Stimulated activated CD4-positive, alpha-beta T cell treated with anti-CD3 and anti-CD28 coated beads, Interleukin-4, amount 100 ng/mL, for 4 hours (primary cell): Measurements from ENCODE around the gene TPSB2.
"Not testable (repeated sequence)": the region's sequence is repeated elsewhere in the genome, so short reads cannot be mapped to it uniquely, and the experiment has no call there.

ENCODE experiments used
- DNase-seq, 2 experiments: peaks; one replicate each; pipeline ENCODE4 v3.0.0-alpha.2; 2020

Gene TPSB2

GRCh38 chr16:1261131-1261892 is 31.3 kb upstream of the TPSB2 start:
- DNase-seq = no peak

GRCh38 chr16:1260101-1260680 is 30.2 kb upstream of the TPSB2 start:
- DNase-seq = no peak

GRCh38 chr16:1259760-1260068 is 29.7 kb upstream of the TPSB2 start:
- DNase-seq = no peak

- DNase-seq = no peak
Observed at GRCh38 chr16:1258906-1259759, 29.1 kb upstream of the TPSB2 start.

- DNase-seq = no peak
Observed at GRCh38 chr16:1258225-1258600, 28.2 kb upstream of the TPSB2 start.

- DNase-seq = no peak
Observed at GRCh38 chr16:1257561-1258224, 27.7 kb upstream of the TPSB2 start.

- DNase-seq = no peak
Observed at GRCh38 chr16:1256874-1257322, 26.9 kb upstream of the TPSB2 start.

DNA sequence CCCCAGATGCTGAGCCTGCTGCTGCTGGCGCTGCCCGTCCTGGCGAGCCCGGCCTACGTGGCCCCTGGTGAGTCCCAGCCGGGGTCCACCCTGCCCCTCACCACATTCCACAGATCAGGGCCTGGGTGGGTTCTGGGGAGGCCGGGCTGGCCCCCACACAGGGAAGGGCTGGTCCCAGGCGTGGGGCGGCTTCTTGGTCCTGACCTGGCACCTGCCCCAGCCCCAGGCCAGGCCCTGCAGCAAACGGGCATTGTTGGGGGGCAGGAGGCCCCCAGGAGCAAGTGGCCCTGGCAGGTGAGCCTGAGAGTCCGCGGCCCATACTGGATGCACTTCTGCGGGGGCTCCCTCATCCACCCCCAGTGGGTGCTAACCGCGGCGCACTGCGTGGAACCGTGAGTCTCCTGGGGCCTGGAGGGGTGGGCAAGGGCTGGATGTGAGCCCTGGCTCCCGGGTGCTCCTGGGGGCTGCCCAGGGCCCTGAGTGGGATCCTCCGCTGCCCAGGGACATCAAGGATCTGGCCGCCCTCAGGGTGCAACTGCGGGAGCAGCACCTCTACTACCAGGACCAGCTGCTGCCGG is 26.4 kb upstream of the TPSB2 start:
- DNase-seq = not testable (repeated sequence)

- not testable (repeated sequence) for DNase-seq
Observed at GRCh38 chr16:1255276-1256122, 25.5 kb upstream of the TPSB2 start, which contains the start of gene TPSD1. TPSD1 (plus strand) TSS chr16:1256069; CDS start chr16:1256281, 212 bp downstream.

DNA sequence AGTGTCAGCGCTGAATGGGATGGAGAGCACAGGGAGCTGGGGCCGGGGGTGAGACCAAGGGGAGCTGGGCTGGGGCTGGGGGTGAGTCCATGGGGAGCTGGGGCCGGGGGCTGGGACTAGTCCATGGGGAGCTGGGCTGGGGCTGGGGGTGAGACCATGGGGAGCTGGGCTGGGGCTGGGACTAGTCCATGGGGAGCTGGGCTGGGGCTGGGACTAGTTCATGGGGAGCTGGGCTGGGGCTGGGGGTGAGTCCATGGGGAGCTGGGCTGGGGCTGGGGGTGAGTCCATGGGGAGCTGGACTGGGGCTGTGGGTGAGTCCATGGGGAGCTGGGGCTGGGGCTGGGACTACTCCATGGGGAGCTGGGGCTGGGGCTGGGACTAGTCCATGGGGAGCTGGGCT is 24.8 kb upstream of the TPSB2 start:
- DNase-seq = not testable (repeated sequence)

DNA sequence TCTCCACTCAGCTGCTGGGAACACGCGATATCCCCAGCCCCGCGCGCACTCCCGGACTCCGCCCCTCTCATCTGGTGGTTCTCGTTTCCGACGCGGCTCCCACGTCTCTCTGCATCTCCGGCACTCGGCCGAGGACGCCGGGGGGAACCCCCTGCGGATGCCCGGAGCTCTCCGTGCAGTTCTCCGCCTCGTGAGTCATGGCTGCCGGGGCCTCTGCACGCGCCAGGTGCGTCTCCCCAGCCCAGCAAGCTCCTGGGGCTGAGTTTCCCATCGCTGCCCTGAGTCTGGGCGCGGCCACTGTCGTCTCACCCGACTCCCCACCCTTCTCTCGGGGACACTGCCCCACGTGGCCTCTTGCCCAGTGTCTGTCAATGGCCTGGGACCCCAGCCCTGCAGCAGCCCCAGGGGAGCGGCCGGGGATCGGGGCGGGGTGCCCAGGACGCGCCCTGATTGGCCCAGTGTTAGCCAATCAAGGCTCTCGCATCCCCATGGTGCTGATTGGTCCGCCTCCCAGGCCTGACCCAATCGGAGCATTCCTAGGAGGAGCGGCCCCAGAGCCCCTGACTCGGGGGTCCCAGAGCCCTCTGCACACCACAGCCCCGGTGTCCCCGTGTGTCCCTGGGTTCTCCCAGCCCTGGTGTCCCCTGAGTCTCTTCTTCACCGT is 23.8 kb upstream of the TPSB2 start:
- not testable (repeated sequence) for DNase-seq

DNA sequence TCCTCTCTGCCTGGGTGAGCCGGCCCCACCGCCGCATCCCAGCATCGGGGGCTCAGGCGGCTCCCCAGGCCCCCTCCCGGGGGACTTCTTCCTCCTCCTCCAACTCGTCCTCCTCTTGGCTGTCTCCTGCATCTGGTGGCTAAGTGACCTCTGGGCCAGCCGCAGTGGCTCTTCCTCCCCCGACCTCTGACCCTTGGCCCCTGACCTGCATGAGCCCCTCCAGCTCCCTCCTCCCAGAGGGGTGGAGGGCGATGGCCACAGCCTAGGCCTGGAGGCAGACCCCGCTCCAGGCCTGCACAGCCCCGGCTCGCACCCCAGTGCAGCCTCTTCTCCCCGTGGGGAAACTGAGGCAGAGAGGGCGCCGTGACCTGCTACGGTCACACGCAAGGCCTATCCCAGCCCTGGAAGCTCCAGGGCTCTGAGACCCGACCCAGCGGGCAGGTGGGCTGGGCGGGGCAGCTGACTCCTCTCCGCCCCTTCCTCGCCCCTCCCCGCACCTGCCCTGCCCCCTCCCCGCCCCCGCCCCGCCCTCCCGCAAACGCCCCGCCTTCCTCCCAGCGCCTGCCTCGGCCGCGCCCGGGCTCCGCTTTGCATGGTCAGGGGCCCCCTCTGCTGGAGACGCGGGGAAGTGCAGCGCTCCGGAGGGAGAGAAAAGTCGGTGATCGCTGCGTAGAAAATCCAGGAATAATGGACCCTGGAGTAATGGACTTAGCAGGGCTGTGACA is 19.2 kb upstream of the TPSB2 start:
- DNase-seq = not testable (repeated sequence)

DNA sequence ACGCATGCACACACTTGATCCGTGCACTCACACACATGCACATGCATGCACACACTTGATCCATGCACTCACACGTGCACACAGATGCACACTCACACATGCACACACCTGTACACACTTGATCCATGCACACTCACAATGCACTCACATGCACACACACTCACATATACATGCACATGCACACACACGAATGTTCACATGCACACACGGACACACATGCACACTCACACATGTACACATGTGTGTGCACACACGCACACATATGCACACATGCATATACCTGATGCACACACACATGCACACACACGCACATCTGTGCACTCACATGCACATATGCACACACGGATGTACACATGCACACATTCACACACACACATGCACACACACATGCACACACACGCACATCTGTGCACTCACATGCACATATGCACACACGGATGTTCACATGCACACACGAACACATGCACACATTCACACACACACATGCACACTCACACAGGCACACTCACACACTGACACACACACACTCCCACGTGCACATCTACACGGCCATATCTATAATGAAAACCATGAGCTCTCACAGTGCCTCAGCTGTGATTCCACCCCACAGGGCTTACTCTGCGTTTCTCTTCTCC is 18.0 kb upstream of the TPSB2 start:
- not testable (repeated sequence) for DNase-seq

- DNase-seq = no peak
Observed at GRCh38 chr16:1245452-1246020, 15.6 kb upstream of the TPSB2 start.

DNA sequence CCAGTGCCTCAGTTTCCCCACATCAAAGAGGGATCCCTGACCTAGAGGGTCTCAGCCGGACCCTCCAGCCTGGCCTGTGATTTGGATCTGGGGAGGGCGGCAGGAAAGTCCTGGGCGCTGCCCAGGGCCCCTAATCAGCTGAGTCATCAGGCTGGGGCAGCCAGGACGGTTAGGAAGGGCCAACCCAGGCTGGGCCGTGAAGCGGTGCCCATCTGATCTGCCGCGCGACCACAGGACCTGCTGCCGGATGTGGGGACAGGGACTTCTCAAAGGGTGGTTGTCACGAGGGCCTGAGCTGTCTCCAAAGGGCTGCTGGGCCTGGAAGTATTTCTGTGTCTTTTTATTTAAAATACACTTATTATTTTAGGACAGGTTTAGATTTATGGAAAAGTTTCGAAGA is 14.9 kb upstream of the TPSB2 start:
- DNase-seq = no peak

- DNase-seq = not testable (repeated sequence)
Observed at GRCh38 chr16:1243907-1244850, 14.2 kb upstream of the TPSB2 start.

DNA sequence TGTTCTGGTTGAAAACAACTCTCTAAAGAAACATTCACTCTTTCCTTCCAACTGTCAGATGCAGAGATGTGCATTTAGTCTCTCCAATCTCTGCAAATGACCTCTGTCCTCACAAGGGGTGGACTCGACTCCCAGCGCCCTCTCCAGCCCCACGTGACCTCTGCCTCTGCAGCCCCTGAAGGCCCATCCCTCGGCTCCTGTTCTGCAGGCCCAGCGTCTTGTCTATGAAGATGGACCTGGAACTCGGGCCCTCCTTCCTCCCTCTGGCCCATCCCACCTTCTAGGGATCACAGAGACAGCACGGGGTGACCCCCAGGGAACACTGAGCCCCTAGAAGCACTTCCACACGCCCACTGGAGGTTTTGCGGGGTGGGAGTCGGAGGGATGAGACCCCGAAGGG is 13.4 kb upstream of the TPSB2 start:
- DNase-seq = not testable (repeated sequence)

DNA sequence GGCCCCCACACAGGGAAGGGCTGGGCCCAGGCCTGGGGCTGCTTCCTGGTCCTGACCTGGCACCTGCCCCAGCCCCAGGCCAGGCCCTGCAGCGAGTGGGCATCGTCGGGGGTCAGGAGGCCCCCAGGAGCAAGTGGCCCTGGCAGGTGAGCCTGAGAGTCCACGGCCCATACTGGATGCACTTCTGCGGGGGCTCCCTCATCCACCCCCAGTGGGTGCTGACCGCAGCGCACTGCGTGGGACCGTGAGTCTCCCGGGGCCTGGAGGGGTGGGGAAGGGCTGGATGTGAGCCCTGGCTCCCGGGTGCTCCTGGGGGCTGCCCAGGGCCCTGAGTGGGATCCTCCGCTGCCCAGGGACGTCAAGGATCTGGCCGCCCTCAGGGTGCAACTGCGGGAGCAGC is 11.1 kb upstream of the TPSB2 start:
- DNase-seq = not testable (repeated sequence)
